Fibroblast of pulmonary artery (primary cell): Measurements from ENCODE around the gene GRIA4.

Source experiments
- DNase-seq: peaks from one replicate; pipeline ENCODE4 v3.0.0-alpha.2; 2010; ENCODE audit warnings: low read depth
- H3K4me3 ChIP-seq: replicated peaks from 2 replicates; pipeline ENCODE4 v1.5.1; 2011; ENCODE audit warnings: low read depth, mild to moderate bottlenecking, control low read depth, low read length, moderate library complexity
- CTCF ChIP-seq: IDR thresholded peaks from 2 replicates; pipeline ENCODE4 v1.5.1; 2011; ENCODE audit warnings: mild to moderate bottlenecking, control low read depth, low read length, inconsistent platforms; ENCODE audit errors: missing control alignments

Gene GRIA4

GRCh38 chr11:105589346-105589745 is 20.5 kb upstream of the GRIA4 start:
- no peak for DNase-seq
- no peak for TF ChIP-seq CTCF
- H3K4me3 ChIP-seq = no peak overlapping the region

GRCh38 chr11:105592035-105592434 is 17.8 kb upstream of the GRIA4 start:
- no peak for DNase-seq
- no peak overlapping the region for H3K4me3 ChIP-seq
- no peak for TF ChIP-seq CTCF

DNA sequence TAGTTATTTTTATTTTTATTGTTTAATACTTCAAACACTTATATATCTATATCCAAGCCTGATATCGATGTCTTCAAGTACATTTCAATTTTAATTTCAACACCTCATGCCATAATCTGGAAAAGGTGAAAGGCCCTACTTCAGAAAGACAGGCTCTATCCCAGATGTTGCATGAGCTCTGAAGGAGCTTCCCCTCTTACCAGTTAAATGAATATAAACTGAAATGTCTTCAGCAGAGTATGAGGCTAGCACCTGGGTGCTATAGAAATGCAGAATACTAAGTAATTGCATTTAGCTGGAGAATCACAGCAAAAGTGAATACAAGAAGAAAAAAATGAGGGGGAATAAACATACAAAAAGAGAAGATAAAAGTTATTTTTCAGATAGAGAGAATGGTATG is 11.5 kb upstream of the GRIA4 start:
- no peak overlapping the region for H3K4me3 ChIP-seq
- DNase-seq = no peak
- TF ChIP-seq CTCF = no peak

GRCh38 chr11:105603156-105603555 is 6.7 kb upstream of the GRIA4 start:
- TF ChIP-seq CTCF = no peak
- no peak overlapping the region for H3K4me3 ChIP-seq
- no peak for DNase-seq

GRCh38 chr11:105609341-105609781 is 512 bp upstream of the GRIA4 start:
- no peak overlapping the region for H3K4me3 ChIP-seq

DNA sequence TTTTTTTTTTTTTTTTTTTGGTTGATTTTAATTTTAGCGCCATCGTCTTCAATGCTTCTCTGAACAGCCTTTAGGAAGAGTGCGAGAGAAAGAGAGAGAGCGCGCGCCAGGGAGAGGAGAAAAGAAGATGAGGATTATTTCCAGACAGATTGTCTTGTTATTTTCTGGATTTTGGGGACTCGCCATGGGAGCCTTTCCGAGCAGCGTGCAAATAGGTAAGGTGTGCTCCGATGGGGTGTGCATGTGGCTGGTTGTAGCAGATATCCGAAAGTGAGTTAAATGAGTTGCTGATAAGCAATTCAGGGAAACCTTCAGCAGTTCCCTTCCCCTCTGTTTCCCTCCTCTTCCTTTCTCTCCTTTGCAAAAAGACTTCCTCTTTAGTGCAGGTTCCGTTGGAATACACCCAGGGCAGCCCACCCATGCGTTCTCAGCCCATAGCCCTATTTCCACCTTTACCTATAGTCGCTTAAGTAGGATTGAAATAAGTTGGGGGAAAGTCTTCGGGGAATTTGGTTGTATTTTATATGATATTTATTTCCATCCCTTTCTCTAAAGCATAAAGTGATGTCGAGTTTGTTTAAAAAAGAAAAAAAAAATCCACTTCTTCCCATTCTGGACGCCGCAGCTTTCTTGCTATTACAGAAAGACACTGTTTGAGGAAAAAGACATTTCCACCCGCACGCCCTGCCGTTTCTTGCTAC is 1.1 kb downstream of the GRIA4 start:
- no peak for DNase-seq
- TF ChIP-seq CTCF = no peak
- H3K4me3 ChIP-seq = peak overlapping the region; percentile 40

More at GRCh38 chr11:105609341-105609781, 512 bp upstream of the GRIA4 start:
- TF ChIP-seq CTCF = peak; percentile 52
- peak; percentile 18 for DNase-seq
